ENCODE results near the gene GRAMD1B.
"Not testable (repeated sequence)": the region's sequence is repeated elsewhere in the genome, so short reads cannot be mapped to it uniquely, and the experiment has no call there.

GRAMD1B gene

DNA sequence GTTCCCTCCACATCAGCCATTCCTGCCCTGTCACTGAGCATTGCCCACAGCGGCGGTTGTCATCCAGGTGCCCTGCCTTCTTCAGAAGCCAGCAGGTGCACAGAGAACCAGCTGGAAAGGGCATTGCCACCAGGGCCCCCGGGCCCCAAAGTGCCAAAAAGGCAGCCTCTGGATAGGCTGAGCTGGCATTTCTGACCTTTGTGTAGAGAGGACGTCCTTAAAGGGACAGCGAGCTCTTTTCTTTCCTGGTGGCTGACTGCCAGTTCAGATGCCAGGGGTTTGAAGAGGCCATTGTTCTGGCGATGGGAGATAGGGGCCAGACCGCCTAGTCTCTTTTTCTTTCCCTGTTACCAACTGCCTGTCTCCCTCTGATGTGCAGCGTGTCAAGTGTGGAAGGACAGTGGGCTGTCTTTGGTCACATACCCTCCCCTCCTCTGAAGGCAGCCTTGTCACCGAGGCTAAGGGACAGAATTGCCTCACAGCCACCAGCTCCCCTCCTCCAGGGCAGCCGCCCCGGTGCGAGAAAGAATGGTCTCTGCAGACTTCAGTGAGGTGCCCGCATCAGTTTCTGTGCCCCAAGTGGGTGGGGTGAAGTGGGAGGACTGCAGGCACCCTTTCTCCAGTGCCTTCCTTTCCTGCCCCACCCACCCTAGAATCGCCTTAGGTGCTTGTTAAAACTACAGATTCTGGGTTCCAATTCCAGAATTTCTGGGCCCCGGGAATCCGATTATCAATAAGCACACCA, 114.7 kb downstream of the GRAMD1B start:
- DNase-seq, result no peak

DNA sequence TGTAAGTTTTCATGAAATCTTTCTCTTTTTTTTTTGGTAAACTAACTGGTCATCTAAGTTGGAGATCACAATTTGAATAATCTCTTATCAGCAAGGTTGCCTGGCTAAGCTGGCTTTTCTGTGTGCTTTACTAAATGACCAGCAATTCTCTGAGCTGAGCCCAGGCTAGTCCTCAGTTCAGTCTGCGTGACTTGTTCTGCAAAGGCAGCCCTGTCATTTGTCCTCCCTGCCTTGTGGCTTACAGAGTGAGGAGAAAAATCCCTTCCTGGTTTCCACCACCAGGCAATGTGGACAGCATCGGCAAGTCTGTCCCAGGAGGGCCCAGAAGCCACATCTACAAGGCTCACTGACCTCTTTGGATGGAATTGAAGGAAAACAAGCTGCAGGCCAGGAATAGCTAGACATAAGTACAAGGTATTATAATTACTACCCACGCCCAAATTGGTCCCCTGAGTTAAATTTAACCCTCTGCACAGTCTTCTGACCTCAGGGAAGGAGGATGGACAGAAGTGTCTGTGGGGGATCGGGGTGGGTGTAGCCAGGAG, 115.7 kb downstream of the GRAMD1B start:
- no peak for DNase-seq

DNA sequence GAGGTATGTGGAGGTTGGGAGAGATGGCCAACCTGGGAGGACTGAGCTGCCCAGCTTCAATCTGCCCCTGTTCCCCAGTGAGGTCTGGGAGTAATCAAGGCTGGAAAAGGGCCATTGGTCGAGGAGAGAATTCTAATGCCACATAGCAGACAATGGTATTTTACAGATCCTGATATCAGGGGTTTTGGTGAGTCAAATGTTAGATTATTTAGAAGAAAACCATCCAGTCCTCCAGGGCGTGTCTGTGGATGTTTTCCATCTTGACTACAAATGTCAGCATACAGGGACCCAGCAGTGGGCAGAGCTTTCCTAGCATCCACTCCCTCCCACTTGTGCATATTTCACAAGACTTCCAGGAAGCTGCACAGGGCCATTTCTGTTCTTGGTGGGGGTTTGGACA, 116.4 kb downstream of the GRAMD1B start:
- no peak for DNase-seq

DNA sequence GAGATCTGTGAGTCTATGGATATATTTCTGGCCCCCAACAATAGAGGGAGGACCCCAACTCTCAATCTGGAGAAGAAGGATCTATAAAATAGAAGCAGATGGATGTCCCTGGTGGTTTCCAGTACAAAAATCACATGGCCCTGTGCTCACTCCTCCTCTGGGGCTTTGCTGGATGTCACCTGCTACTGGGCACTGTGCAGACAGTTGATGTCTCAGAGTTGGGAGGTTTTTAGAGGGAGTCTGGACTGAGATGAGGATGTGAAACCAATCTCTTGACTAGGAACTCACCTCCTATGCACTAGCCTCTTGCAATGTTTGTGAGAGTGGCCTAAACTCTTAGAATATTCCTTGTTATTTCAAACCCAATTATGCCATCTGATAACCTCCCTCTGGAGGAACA, 117.1 kb downstream of the GRAMD1B start:
- DNase-seq, result no peak

DNA sequence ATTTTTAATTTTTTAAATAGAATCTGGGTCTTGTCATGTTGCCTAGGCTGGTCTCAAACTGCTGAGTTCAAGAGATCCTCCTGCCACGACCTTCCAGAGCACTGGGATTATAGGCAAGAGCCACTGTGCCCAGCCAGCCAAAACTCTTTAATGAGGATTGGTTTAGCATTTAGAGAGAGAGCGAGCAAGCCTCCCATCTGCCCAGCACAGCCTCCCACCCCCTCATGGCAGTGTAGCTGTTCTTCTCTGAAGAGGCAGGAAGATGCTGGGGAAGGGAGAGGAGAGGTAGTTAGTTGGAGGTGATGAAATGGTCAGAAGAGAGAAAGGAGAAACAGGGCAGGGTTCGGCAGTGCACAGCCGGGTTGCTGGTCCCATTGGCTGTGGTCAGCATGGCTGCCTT, 118.7 kb downstream of the GRAMD1B start:
- no peak for DNase-seq

DNA sequence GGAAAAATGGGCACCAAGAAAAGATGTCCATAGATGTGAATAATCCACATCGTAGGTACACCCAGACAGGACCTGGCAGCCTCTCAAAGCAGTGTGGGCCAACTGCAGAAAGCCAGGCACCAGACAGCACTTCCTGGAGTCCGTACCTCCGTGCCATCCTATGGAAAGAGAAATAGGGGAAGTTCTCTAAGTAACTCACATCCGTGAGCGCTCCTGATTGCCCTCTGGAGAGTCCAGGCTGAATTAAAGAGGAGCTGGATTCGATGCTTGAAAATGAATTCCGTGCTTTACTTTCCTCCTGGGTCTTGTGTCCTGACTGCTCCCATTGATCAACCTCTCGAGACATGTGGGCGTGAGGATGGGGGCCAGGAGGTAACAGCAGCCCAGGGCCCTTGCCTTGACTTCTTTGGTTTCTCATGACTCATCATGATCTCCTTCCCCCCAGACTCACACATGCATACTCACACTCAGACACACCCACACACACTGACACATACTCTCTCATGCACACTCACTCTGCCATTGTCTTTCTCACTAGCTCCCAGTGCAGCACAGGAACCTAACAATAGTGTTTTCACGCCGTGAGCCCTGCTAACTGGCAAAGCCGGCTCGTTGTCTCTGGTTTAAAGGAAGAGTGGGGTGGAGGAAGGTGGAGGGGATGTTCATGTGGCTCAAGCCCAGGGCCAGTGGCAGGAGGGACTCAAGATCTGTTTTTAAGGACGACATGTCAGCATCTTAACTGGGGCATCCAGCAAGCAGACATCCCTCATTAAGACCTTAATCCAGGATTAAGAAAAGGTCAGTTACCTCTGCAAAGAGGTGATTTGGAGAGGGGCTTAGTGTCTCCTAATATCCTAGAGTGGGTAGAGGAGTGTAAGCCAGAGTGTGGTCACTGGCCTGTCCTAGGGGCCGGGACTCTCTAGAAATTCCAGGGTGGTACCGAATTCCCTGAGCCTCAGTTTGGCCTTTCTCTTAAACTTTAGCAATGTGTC, 120.2 kb downstream of the GRAMD1B start:
- DNase-seq, result no peak

DNA sequence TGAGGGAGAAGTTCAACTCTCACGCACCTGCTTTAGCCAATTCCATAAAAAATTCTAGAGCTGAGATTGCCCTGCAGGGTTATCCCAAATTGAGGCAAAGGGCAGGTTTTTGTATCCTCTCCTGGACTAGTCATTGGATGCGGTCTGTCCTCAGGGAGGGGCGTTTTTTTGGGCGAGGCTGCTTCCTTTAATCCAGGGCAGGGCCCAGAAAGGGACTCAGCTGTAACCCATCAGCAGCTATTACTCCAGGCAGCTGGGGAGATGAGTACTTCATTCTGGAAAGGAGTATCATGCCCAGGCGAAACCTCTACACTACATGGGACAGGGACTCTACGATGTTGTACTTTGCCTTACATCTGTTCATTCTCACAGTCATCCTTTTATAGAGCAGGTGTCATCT, 121.0 kb downstream of the GRAMD1B start:
- DNase-seq, result no peak

DNA sequence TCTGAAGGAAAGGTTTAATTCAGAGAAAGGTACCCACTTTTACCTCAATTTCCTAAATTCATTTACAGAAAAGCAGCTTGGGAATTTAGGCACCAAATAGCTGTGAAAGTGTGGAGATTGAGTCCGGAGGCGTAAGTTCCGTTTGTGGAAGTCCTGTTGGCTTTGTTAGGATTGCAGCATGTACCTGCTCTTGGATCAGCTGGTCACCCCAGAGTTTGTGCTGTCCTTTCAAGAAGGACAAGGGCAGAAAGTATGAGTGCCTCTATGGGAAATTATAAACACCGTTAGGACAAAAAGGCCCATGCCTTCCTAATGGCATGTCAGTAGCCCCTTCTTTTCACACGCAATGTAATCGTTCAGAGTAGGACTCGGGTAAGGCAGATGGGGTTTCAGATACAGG, 126.6 kb downstream of the GRAMD1B start:
- no peak for DNase-seq

DNA sequence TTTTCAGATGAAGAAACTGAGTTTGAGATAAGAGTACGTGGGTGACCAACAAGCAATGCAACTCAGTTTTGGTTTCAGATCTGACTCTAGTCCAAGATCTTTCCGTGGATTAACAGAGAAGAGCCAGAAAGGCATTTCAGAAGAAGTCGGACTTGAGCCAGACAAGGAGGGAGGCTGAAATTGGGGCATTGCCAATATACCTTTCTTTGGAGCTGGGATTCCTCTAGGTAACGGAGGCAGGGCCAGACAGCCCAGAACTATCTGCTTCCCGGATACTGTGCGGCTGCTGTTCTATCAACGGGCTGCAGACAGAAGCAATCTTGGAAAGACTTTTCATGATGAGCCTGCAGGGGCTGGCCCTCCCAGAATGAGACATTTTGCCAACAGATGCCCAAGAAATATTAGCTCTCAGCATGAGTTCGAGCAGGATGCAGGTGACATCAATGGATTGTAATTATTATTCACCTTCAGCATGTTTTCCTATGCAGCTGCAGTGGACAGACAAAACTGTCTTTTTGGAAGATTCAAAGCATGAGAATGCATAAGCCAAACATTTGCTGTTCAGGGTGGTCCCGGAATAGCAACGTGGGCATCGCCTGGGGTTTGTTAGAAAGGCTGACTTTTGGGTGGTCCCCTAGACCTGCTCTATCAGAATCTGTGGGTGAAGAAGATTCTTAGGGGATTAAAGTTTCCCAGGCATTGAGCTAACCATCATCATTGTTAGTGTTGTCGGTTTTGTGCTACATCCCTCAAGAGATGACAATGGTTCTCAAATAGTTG, 128.7 kb downstream of the GRAMD1B start:
- no peak for DNase-seq

DNA sequence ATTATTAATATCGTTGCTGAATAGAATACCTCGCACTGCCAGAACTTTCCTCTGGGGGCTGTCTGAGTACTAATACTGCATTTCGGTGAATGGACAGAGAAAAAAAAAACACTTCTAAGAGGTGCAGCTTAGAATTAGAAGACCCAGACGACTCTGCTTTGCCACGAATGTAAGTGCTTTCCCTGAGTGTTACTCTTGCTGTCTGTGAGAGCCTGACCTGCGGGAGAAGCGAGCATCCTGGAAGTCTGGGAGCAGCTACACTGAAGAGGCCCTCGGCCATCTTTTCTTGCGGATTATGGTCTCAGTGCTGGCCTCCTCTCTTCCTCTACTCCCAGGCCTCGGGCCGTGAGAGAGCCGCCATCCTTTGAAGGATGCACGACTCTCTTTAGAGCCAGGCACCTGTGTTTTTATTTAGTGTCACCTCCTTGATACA, 129.5 kb downstream of the GRAMD1B start:
- DNase-seq, result no peak

DNA sequence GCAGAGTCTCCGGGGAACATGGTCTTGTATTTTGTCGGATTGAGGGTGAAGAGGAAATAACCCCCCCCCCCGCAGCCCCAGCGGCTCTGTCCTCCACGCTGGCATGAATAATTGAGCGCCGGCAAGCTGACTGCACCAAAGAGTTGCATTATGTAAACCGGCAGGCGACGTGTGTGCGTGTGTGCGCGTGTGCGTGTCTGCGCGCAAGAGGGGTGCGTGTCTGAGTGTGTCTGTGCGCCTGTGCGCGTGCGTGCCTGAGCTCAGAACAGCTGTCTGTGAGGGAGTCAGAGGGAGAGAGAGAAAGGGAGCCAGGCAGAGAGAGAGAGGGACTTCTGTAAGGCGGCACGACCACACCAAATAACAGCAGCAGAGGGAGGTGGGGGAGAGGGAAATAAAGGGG, 129.9 kb downstream of the GRAMD1B start:
- peak; percentile 25 for DNase-seq

DNA sequence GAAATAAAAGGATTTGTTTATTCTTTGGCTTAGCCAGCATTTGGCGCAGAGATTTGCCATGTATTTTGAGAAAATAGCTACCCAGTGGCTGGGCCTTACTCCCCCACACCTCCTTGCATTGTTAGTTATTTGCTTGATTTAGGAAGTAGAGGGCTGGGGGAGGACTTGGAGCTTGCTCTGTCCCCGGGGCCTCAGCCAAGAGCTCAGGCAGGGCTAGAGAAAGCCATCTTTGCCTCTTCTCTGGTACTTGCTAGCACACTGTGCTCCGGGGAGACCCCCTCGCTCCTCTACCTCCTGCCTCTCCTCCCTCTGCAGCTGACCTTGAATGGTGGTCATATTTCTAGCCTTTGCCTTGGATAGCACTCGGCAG, 131.3 kb downstream of the GRAMD1B start:
- DNase-seq, result no peak

DNA sequence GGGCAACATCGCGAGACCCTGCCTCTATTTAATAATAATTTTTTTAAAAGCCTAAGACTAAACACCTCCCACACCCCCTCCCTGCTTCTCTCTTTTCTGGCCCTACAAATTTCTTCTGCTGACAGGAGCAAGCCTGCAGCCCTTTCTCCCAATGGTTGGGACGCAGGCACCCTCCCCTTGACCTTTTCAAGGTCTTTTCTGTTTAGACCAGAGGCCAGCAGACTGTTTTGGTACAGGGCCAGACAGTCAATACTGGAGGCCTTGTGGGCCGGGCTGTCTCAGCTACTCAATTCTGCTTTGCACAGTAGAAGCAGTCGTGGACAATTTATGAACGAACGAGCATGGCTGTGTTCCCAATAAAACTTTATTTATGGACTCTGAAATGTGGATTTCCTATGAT, 132.1 kb downstream of the GRAMD1B start:
- DNase-seq, result peak; percentile 66

DNA sequence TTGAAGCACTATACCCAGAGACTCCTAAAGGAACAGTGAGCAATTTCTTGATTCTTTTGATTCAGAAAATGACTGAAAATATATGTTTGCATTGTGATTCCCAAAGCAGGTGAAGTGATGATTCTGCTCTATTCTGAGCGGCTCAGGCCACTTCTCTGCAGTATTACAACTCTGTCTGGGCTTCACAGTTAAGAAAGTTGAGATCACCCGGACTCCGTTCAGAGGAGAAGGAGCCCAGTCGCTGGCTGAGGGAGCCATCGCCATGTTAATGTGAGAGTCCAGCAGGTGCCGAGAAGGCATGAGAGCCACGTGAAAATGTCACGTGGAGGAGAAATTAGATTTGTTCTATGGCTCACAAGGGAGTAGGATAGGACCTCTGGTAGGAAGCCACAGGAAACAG, 132.8 kb downstream of the GRAMD1B start:
- no peak for DNase-seq

DNA sequence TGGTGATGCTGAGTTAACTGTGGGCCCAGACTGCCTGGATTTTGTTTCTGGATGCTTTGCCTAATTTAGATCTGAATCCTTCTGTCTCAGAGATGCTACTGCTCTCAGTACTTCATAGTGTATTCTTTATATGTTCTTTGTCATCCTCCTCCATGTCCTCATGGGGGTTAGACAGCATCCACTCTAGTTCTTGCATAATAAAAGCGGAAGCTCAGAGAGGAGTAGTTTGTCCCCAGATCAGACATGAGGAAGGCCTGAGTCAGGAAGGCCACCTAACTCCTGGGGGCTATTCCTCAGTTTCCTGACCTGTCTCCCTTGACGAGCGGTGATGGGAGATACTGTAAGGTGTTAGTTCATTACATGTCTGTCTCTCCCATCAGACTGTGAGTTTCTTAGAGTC, 134.2 kb downstream of the GRAMD1B start:
- DNase-seq, result no peak

DNA sequence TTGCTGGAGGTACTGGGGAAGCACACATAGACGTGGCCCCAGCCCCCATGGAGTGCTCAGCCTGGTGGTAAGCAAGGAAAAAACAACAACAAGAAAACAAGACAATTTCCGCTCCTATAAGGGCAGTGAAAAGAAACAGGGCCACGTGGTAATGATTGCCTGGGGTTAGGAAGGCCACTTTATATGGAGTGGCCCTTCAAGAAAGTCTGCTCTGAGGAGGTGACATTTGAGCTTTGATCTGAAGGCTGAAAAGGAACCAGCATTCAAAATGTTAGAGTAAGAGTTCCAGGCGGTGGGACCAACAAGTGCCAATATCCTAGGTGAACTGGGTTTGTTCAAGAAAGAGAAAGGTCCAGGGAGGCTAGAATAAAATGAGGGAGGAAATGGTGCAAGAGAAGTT, 136.8 kb downstream of the GRAMD1B start:
- no peak for DNase-seq

DNA sequence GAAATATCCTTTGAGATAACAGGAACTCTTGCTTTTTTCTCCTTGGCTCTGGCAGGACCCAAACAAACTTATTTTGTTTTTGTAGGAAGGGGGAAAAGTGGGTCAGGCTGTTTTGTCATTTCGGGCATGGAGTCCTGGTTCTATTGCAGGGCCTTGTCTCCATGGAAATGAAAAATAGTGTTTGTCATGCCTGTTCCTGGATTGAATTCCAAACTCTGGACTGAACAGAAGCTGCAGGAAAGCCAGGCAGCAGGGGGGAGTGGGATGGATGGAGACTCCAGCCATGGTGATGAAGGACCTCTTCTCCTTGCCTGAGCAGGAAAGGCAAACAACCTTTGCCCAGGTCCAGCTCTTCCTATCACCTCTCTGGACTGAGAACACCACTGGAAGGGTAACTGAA, 137.4 kb downstream of the GRAMD1B start:
- DNase-seq, result no peak

DNA sequence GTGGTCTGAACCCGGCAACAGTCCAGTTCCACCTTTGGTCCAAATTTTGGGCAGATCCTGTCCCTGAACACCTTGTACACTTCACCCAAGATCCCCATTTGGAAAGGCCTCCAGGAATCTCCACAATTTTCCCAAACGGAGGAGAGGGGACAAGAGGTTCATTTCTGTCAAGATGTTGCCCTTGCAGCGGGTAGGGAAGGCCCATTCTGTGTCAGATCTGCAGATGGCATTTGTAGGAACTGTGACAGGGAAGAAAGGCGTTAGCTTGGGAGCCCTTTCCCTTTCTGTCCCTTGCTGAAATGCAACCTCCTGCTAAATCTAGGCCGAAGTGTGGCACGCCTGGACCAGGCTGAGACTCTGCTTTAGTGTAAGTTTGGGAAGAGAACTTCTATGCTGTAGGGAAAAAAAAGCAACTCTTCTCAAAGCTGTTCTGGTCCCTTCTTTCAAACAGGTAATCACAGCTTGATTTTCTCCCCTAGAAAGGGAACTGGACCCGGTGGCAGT, 138.3 kb downstream of the GRAMD1B start:
- DNase-seq, result no peak

DNA sequence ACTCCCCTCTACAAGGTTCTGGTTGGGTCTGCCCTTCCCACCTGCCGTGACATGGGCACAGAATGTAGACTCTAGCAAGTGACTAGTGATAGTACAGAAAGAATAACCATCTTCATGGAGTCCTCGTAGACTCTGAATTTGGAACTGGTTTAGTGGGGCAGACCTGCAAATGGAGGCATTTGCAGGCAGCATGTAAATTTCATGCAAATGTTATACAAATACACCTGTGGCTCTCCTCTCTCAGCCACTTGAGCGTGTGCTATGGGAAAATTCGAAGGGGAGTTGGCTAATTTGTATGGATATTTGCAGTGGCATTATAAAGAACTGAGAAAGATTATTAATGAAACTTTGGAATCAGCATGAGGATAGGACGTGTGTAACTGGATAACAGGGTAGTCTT, 139.3 kb downstream of the GRAMD1B start:
- no peak for DNase-seq

DNA sequence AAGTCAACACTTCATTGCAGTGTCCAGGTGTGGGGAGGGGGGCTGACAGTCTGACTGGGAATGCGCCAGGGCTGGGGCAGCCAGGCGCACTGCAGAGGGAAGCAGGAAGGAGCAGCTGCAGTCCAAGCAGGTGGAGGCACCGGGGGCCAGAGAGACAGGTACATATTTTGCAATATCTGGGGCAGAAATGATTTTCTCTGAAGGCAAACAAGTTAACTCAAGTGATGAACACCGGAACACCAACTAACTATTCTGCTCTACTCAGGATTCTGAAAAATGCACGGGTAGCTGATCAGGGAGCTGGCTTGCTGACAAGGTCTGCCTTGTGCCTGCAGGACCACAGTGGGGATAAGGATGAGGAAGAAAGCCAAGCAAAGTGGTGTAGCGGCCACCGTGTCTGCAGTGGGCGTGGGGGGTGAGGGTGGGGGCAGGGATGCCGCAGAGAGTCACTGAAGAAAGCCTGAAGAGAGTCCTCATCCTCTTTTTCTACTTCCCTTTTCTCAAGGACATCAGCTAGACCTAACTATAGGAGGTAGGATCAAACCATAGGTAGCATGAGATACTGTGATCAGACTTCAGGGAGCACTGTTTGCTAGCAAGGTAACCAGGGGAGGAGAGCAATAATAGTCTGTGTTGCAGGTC, 141.0 kb downstream of the GRAMD1B start:
- no peak for DNase-seq

DNA sequence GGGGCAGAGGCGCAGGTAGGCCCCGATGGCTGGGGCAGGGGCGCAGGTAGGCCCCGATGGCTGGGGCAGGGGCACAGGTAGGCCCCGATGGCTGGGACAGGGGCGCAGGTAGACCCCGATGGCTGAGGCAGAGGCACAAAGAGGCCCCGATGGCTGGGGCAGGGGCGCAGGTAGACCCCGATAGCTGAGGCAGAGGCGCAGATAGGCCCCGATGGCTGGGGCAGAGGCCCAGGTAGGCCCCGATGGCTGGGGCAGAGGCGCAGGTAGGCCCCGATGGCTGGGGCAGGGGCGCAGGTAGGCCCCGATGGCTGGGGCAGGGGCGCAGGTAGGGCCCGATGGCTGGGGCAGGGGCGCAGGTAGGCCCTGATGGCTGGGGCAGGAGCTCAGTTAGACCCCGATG, 142.7 kb downstream of the GRAMD1B start:
- DNase-seq, result not testable (repeated sequence)

DNA sequence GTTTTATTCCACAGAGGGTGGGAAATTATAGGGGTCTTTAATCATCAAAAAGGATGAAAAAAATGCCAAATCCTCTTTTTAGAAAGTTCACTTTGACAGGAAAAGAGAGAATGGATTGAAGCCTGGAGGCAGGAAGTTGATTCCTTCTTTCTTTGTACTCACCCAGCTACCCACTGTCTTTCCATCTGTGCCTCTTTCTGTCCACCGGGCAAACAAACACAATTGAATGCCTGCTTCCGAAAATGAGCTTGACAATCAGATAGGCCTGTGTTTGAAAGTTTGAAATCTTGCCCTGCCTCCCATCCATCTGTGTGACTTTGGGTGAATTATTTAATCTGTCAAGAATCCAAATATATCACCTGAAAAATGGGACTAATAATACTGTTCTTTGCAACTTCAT, 143.2 kb downstream of the GRAMD1B start:
- DNase-seq, result no peak

Data from SHP77 treated with DMSO at 0.1 percent for 48 hours (cell line).